Neutrophil (primary cell): ENCODE data around the gene RBFOX2.

Experiments used
- H3K27ac ChIP-seq: fragments of 200-600 bp; sonication (generic); 2 replicates; pipeline ENCODE4 v1.5.1; 2016; ENCODE audit warnings: mild to moderate bottlenecking, moderate library complexity
- H3K27me3 ChIP-seq: fragments of 200-600 bp; sonication (generic); 2 replicates; pipeline ENCODE4 v1.6.0; 2016; ENCODE audit warnings: mild to moderate bottlenecking
- H3K36me3 ChIP-seq: fragments of 200-600 bp; sonication (generic); 2 replicates; pipeline ENCODE4 v1.5.1; 2017
- H3K4me1 ChIP-seq, 2 experiments: fragments of 200-600 bp in 1 of 2; sonication (generic) in 1 of 2; 1 replicate in 1 of 2; 2 replicates in 1 of 2; pipeline versions ENCODE4 v1.5.1 to v1.6.1; 2013 to 2016; ENCODE audit warnings: low read depth in 1 of 2, low read length in 1 of 2, mild to moderate bottlenecking in 1 of 2, moderate library complexity in 1 of 2; ENCODE audit not compliant: control insufficient read depth in 1 of 2, insufficient read depth in 1 of 2
- H3K4me3 ChIP-seq, 2 experiments: fragments of 200-600 bp in 1 of 2; sonication (generic) in 1 of 2; 1 replicate in 1 of 2; 2 replicates in 1 of 2; pipeline ENCODE4 v1.5.1; 2013 to 2016; ENCODE audit warnings: low read depth in 1 of 2, low read length in 1 of 2, mild to moderate bottlenecking in 1 of 2, moderate library complexity in 1 of 2
- H3K9me3 ChIP-seq: fragments of 200-600 bp; sonication (generic); 2 replicates; pipeline ENCODE4 v1.5.1; 2016
- TF ChIP-seq, protein P1 (sequence below): fragments of 200-600 bp; sonication (generic); IDR thresholded peaks from 2 replicates; pipeline ENCODE4 v1.5.1; 2016; ENCODE audit warnings: antibody characterized with exemption

The RBFOX2 gene

DNA sequence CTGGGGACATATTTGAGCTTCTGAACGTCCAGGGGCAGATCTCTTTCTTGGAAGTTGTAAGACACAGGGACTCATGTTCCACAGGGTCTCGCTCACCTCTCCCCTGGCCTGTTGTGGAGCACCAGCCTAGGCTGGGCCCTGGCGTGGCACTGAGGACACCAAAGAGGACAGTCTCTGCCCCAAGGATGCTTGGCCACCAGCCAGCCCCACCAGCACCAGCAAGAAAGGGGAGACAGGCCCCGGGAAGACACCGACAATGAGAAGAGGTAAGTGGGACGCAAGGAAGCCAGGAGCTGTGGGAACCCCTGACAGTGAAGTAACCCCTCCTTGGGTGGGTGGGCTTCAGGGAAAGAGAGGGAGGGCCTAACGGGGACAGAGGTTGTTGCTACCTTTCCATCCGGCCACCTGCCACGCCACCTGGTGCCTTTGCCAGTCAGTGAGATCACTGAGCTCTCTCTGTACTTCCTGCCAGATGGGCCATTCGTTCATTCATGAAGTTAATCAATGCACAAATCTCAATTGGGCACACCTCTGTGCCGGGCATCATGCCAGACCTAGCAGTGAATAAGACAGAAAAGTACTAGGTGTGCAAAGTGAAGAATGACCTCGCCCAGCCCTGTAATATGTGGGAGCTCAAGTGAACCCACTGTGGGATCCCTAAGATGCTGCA, 299.9 kb downstream of the RBFOX2 start:
- TF ChIP-seq, protein P1, sequence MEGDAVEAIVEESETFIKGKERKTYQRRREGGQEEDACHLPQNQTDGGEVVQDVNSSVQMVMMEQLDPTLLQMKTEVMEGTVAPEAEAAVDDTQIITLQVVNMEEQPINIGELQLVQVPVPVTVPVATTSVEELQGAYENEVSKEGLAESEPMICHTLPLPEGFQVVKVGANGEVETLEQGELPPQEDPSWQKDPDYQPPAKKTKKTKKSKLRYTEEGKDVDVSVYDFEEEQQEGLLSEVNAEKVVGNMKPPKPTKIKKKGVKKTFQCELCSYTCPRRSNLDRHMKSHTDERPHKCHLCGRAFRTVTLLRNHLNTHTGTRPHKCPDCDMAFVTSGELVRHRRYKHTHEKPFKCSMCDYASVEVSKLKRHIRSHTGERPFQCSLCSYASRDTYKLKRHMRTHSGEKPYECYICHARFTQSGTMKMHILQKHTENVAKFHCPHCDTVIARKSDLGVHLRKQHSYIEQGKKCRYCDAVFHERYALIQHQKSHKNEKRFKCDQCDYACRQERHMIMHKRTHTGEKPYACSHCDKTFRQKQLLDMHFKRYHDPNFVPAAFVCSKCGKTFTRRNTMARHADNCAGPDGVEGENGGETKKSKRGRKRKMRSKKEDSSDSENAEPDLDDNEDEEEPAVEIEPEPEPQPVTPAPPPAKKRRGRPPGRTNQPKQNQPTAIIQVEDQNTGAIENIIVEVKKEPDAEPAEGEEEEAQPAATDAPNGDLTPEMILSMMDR, result no peak
- H3K4me3 ChIP-seq, result no peak overlapping the region
- no peaks in the 10 kb centered on the region for H3K9me3 ChIP-seq
- H3K36me3 ChIP-seq, result no peaks in the 10 kb centered on the region
- H3K27me3 ChIP-seq, result no peaks in the 10 kb centered on the region
- no peak overlapping the region for H3K27ac ChIP-seq
- H3K4me1 ChIP-seq, result no peaks in the 10 kb centered on the region

DNA sequence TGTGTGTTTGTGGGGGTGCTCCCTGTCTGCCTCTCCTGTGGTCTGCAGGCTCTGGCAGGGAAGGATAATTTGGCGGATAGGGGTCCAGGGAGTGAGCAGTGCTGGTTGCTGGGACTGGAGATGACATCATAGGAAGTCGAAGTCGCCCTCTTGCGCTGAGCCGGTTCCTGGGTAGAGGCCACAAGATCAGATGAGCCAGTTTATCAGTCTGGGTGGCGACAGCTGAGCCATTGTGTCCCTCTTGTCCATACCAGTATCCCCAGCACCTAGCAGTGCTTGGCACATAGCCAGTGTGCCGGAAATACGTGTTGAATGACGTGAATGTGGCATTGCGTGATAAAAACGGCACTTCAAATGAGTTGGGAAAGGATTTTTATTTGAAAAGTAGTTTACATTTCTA, 301.2 kb downstream of the RBFOX2 start:
- H3K9me3 ChIP-seq, result no peaks in the 10 kb centered on the region
- H3K27me3 ChIP-seq, result no peaks in the 10 kb centered on the region
- no peak overlapping the region for H3K27ac ChIP-seq
- no peaks in the 10 kb centered on the region for H3K36me3 ChIP-seq
- no peaks in the 10 kb centered on the region for H3K4me1 ChIP-seq
- TF ChIP-seq, protein P1, result no peak
- no peak overlapping the region for H3K4me3 ChIP-seq

DNA sequence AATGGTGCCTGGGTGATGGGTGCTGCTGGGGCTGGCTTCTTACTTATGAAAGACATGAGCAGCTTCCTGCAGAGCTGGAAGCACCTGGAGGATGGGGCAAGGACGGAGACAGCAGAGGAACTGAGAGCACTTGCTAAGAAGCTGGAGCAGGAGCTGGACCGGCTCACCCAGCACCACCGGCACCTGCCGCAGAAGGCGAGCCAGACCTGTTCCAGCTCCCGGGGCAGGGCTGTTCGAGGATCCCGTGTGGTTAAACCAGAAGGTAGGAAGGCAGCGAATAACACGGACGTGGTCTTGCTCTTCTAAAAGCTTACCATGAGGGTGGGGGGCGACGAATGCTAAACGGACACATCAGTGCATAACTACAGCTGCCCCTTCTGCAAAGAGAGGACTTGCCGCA, 301.7 kb downstream of the RBFOX2 start:
- Histone ChIP-seq H3K4me3 (no peak overlapping the region), H3K27me3 (no peaks in the 10 kb centered on the region), H3K4me1 (no peaks in the 10 kb centered on the region), H3K27ac (no peak overlapping the region), H3K9me3 (no peaks in the 10 kb centered on the region), H3K36me3 (no peaks in the 10 kb centered on the region)
- TF ChIP-seq, protein P1, result no peak

DNA sequence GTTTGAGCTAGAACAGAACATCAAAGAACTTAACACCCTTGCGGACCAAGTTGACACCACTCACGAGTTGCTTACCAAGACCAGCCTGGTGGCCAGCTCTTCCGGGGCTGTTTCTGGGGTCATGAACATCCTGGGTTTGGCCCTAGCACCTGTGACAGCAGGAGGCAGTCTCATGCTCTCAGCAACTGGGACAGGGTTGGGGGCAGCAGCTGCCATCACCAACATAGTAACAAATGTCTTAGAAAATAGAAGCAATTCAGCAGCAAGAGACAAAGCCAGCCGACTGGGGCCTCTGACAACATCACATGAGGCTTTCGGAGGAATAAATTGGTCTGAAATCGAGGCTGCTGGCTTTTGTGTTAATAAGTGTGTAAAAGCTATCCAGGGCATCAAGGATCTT, 302.2 kb downstream of the RBFOX2 start:
- Histone ChIP-seq H3K9me3 (no peaks in the 10 kb centered on the region), H3K36me3 (no peaks in the 10 kb centered on the region), H3K4me1 (no peaks in the 10 kb centered on the region), H3K4me3 (no peak overlapping the region), H3K27ac (no peak overlapping the region), H3K27me3 (no peaks in the 10 kb centered on the region)
- TF ChIP-seq, protein P1, result no peak

DNA sequence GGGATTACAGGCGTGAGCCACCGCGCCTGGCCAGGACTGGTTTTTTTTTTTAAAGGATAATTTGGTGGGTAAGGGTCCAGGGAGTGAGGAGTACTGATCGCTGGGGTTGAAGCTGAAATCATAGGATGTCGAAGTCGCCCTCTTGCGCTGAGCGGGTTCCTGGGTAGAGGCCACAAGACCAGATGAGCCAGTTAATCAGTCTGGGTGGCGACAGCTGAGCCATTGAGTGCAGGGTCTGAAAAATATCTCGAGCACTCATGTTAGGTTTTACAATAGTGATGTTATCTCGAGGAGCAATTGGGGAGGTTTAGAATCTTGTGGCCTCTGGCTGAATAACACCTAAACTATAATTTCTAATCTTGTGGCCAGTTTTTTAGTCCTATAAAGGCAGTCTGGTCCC, 303.1 kb downstream of the RBFOX2 start:
- TF ChIP-seq, protein P1, result no peak
- no peak overlapping the region for H3K4me3 ChIP-seq
- no peaks in the 10 kb centered on the region for H3K9me3 ChIP-seq
- H3K4me1 ChIP-seq, result no peaks in the 10 kb centered on the region
- no peaks in the 10 kb centered on the region for H3K27me3 ChIP-seq
- no peaks in the 10 kb centered on the region for H3K36me3 ChIP-seq
- no peak overlapping the region for H3K27ac ChIP-seq
